Body of pancreas (tissue), 4 donors: ENCODE data around the gene CHRDL1. TPM values are rescaled to one million over a fixed set of nuclear protein-coding genes. Genes with fewer than 3 reads are reported as not detected.

Experiments used
- ATAC-seq: fragments of 150-250 bp; one replicate; pipeline ENCODE4 v1.9.1; 2016
- DNase-seq, 4 donors: peaks; one replicate each; pipeline ENCODE4 v3.0.0-alpha.2; 2019
- H3K27ac ChIP-seq, 4 donors: fragments of 200-600 bp; sonication (generic); 1 replicate in 3 of 4; 2 replicates in 1 of 4; pipeline versions ENCODE4 v1.5.1 to v1.6.1; 2016 to 2019; ENCODE audit warnings: mild to moderate bottlenecking in 1 of 4, mixed read lengths in 1 of 4, moderate library complexity in 1 of 4
- H3K27me3 ChIP-seq, 2 donors: fragments of 200-600 bp; sonication (generic); one replicate each; pipeline ENCODE4 v1.6.0; 2016; ENCODE audit warnings: mild to moderate bottlenecking in 1 of 2
- H3K36me3 ChIP-seq, 2 donors: fragments of 200-600 bp; sonication (generic); replicated peaks in 1 of 2; 2 replicates each; pipeline ENCODE4 v1.5.1; 2016; ENCODE audit warnings: low read depth in 2 of 2; ENCODE audit not compliant: insufficient read depth in 1 of 2
- H3K4me1 ChIP-seq: fragments of 200-600 bp; sonication (generic); one replicate; pipeline ENCODE4 v1.6.0; 2016
- H3K4me3 ChIP-seq, 2 donors: fragments of 200-600 bp; sonication (generic); 1 replicate in 1 of 2; 2 replicates in 1 of 2; pipeline ENCODE4 v1.5.1; 2016 to 2019
- H3K9me3 ChIP-seq, 3 donors: fragments of 200-600 bp; sonication (generic); 1 replicate in 2 of 3; 2 replicates in 1 of 3; pipeline ENCODE4 v1.5.1; 2016
- POLR2A ChIP-seq, 3 donors: fragments of 450-650 bp; IDR thresholded peaks; one replicate each; pipeline ENCODE4 v1.6.1; 2016; ENCODE audit warnings: antibody characterized with exemption in 3 of 3, mild to moderate bottlenecking in 2 of 3
- WGBS, 2 donors: methylation state at CpG; one replicate each; pipeline ENCODE4 v1.1.5; 2017; 5-methylcytosine and 5-hydroxymethylcytosine counted together
- intact Hi-C: fragments of 100-400 bp; cut with DNase I; formaldehyde crosslinking; loops from one replicate; pipeline ENCODE4 v1.15.1; 2023
- total RNA-seq, 2 donors: library from RNA; depleted of rRNA; stranded (reverse); fragments of >200 nt; gene quantifications; one replicate each; pipeline ENCODE4 v1.1.0, GENCODE V29; 2016
- TF ChIP-seq, protein P1 (sequence below), 7 experiments: fragments of 450-650 bp in 4 of 7; fragments of 200-600 bp in 3 of 7; sonication (generic) in 3 of 7; IDR thresholded peaks; one replicate each; pipeline ENCODE4 v1.5.1; 2016 to 2019; ENCODE audit warnings: antibody characterized with exemption in 7 of 7

Gene CHRDL1
- total RNA-seq, 2 donors from 2014 or later, result 13.0 to 16.5 TPM

GRCh38 chrX:110722135-110722534 is 73.5 kb downstream of the CHRDL1 start:
- Histone ChIP-seq H3K27me3 (no peaks in the 10 kb centered on the region), H3K4me1 (no peaks in the 10 kb centered on the region), H3K4me3 (no peak overlapping the region), H3K27ac (no peak overlapping the region), H3K9me3 (no peaks in the 10 kb centered on the region), H3K36me3 (no peaks in the 10 kb centered on the region)
- TF ChIP-seq, protein P1, sequence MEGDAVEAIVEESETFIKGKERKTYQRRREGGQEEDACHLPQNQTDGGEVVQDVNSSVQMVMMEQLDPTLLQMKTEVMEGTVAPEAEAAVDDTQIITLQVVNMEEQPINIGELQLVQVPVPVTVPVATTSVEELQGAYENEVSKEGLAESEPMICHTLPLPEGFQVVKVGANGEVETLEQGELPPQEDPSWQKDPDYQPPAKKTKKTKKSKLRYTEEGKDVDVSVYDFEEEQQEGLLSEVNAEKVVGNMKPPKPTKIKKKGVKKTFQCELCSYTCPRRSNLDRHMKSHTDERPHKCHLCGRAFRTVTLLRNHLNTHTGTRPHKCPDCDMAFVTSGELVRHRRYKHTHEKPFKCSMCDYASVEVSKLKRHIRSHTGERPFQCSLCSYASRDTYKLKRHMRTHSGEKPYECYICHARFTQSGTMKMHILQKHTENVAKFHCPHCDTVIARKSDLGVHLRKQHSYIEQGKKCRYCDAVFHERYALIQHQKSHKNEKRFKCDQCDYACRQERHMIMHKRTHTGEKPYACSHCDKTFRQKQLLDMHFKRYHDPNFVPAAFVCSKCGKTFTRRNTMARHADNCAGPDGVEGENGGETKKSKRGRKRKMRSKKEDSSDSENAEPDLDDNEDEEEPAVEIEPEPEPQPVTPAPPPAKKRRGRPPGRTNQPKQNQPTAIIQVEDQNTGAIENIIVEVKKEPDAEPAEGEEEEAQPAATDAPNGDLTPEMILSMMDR (IDR thresholded peaks at IDR 0.05), result no peak
- TF ChIP-seq POLR2A (IDR thresholded peaks at IDR 0.05), result no peak
- intact Hi-C loops, result no loop called here
- 89 to 94% methylated on average over 8 to 10 of the region's 10 CpGs for WGBS, 2 donors
- no peak for ATAC-seq
- DNase-seq, result no peak

GRCh38 chrX:110713666-110714065 is 82.0 kb downstream of the CHRDL1 start:
- no peak overlapping the region for H3K27ac ChIP-seq
- H3K4me1 ChIP-seq, result no peaks in the 10 kb centered on the region
- H3K36me3 ChIP-seq, result no peaks in the 10 kb centered on the region
- no peaks in the 10 kb centered on the region for H3K9me3 ChIP-seq
- DNase-seq, result no peak
- 87 to 89% methylated on average over 2 of the region's 2 CpGs for WGBS, 2 donors
- H3K4me3 ChIP-seq, result no peak overlapping the region
- no peaks in the 10 kb centered on the region for H3K27me3 ChIP-seq
- ATAC-seq, result no peak
- TF ChIP-seq, protein P1 (IDR thresholded peaks at IDR 0.05), result no peak
- TF ChIP-seq POLR2A (IDR thresholded peaks at IDR 0.05), result no peak
- intact Hi-C loops, result no loop called here

DNA sequence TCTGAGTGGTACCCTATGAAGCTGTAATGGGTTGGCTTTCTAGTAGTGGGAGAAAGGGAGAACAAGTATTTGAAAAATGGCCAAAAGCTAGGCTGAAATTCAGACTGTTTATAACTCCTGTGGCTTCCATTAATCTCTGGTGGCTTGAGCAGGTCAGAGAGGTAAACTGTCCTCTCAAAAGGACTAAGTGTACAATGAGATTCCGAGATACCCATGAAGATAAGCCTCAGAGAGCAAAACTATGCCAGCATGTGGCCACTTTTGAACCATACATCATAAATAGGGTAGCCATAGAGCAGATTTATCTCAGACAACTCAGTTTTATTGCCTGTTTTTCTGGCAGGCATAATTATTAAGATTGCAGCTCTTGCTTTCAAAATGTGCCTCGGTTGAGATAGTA is 89.2 kb downstream of the CHRDL1 start:
- no peaks in the 10 kb centered on the region for H3K36me3 ChIP-seq
- no peaks in the 10 kb centered on the region for H3K27me3 ChIP-seq
- no peak overlapping the region for H3K27ac ChIP-seq
- TF ChIP-seq, protein P1 (IDR thresholded peaks at IDR 0.05), result no peak
- no peak for TF ChIP-seq POLR2A (IDR thresholded peaks at IDR 0.05)
- H3K4me3 ChIP-seq, result no peak overlapping the region
- DNase-seq (no peak), ATAC-seq (no peak)
- no peaks in the 10 kb centered on the region for H3K4me1 ChIP-seq
- no peaks in the 10 kb centered on the region for H3K9me3 ChIP-seq
- 50 to 70% methylated on average over 2 of the region's 2 CpGs for WGBS, 2 donors
- intact Hi-C loops, result no loop called here

DNA sequence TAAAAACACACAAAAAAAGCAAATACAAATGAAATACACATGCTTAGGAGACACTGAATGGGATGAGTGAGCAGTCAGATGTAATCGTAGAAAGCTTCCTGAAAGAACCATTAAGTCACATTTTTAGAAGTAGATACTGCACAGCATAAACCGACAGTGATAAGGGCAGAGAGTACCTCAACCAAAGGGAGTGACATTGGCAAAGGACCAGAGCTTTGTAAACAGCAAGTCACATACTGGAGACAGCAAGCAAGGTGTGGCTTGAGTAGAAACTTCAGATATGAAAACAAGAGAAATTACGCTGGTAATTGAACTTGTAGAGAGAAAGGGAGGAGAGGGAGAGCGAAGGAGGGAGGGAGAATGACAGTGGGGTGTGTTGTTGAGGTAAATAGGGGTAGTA is 92.0 kb downstream of the CHRDL1 start:
- ATAC-seq (no peak), DNase-seq (peak in 2 of 4 donors; percentile 2 to 7)
- 27 to 30% methylated on average over 3 to 4 of the region's 4 CpGs for WGBS, 2 donors
- no peaks in the 10 kb centered on the region for H3K9me3 ChIP-seq
- no peak for TF ChIP-seq POLR2A (IDR thresholded peaks at IDR 0.05)
- TF ChIP-seq, protein P1 (IDR thresholded peaks at IDR 0.05), result no peak
- no peak overlapping the region for H3K27ac ChIP-seq
- H3K36me3 ChIP-seq, result no peaks in the 10 kb centered on the region
- intact Hi-C loops, result no loop called here
- no peak overlapping the region for H3K4me3 ChIP-seq
- H3K4me1 ChIP-seq, result peaks cover under 1% of the 10 kb centered on the region
- no peaks in the 10 kb centered on the region for H3K27me3 ChIP-seq

DNA sequence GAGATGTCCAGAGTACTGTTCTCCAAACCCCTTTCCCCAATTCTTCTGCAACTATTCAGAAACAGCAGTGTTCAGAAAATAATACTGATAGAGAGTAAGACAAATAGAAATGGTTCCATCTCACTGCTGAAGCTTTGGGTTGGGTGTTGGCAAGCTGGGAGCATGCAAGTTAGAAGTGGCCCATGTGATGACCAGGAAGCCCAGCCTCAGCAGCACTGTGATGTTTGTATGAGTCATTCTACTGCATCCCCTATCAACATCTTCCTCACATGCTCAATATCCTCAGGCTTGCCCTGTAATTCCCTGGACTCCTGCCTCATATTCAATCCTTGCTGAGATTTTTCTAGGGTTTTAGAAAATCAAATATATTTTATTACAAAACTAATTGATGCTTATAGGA is 96.5 kb downstream of the CHRDL1 start:
- ATAC-seq, result no peak
- H3K4me1 ChIP-seq, result peaks cover 7% of the 10 kb centered on the region
- intact Hi-C loops, result no loop called here

More for the DNA sequence above, 96.5 kb downstream of the CHRDL1 start:
- H3K9me3 ChIP-seq, result no peaks in the 10 kb centered on the region
- no peak overlapping the region for H3K4me3 ChIP-seq
- H3K27ac ChIP-seq, result no peak overlapping the region
- H3K27me3 ChIP-seq, result no peaks in the 10 kb centered on the region
- TF ChIP-seq, protein P1 (IDR thresholded peaks at IDR 0.05), result no peak
- DNase-seq, result no peak
- no peaks in the 10 kb centered on the region for H3K36me3 ChIP-seq
